ENCODE data around the gene RABGAP1. TPM values are rescaled to one million over a fixed set of nuclear protein-coding genes. Genes with fewer than 3 reads are reported as not detected.

The RABGAP1 gene
- total and polyA plus RNA-seq, 10 of the 15 experiments (the other 5 are each of a cell fraction or from before 2014, with no cell fraction given): 2.6 to 31.6 (median 12.5) TPM

- TF ChIP-seq ZBTB33 (IDR thresholded peaks at IDR 0.05) (no peak), KLF5 (IDR thresholded peaks at IDR 0.05; ENCODE audit: partially characterized antibody) (no peak), CBX5 (IDR thresholded peaks at IDR 0.05; ENCODE audit: low read depth) (no peak), STAT1 (conservative IDR thresholded peaks at IDR 0.05) (no peak)
- TF ChIP-seq, protein P1, sequence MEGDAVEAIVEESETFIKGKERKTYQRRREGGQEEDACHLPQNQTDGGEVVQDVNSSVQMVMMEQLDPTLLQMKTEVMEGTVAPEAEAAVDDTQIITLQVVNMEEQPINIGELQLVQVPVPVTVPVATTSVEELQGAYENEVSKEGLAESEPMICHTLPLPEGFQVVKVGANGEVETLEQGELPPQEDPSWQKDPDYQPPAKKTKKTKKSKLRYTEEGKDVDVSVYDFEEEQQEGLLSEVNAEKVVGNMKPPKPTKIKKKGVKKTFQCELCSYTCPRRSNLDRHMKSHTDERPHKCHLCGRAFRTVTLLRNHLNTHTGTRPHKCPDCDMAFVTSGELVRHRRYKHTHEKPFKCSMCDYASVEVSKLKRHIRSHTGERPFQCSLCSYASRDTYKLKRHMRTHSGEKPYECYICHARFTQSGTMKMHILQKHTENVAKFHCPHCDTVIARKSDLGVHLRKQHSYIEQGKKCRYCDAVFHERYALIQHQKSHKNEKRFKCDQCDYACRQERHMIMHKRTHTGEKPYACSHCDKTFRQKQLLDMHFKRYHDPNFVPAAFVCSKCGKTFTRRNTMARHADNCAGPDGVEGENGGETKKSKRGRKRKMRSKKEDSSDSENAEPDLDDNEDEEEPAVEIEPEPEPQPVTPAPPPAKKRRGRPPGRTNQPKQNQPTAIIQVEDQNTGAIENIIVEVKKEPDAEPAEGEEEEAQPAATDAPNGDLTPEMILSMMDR (IDR thresholded peaks at IDR 0.05 in 2 of 3, conservative IDR thresholded peaks at IDR 0.05 in 1 of 3; ENCODE audit: control insufficient read depth in 2 of 3, extremely low read depth in 1 of 3, insufficient read depth in 1 of 3, low read depth in 3 of 3, low read length in 3 of 3): peak in 1 of 3 experiments; percentile 6; a peak in 1 of 6 replicates
- no peaks in the 10 kb centered on the region for H3K9me3 ChIP-seq (replicated peaks; ENCODE audit: control insufficient read depth, insufficient read depth, low read length)
- POLR2A ChIA-PET: interaction anchor here (0.7 kb wide), 1 partner anchor 263 kb away, joined by 5 read pairs; no protein-coding TSS in a partner anchor
- in situ Hi-C loops (cut with MboI): no loop called here
- CTCF ChIA-PET: interaction anchor here (1.1 to 1.3 kb wide), 4 partner anchors 57 to 235 kb away, joined by 3 to 6 read pairs (median 4); partner anchors contain the start of genes ZBTB26 and ZBTB6
- ATAC-seq (no peak), FAIRE-seq (no peak), DNase-seq (ENCODE audit: low read depth, low spot score) (no peak)
- H3K27me3 ChIP-seq (replicated peaks in 1 of 2; ENCODE audit: control insufficient read depth in 2 of 2, insufficient read depth in 2 of 2, low read length in 1 of 2): no peaks in the 10 kb centered on the region
- no peaks in the 10 kb centered on the region for H3K79me2 ChIP-seq (ENCODE audit: control insufficient read depth, insufficient read depth, low read length)
- 66% methylated on average over 8 of the region's 8 CpGs for WGBS (ENCODE audit: insufficient coverage, insufficient replicate concordance, low lambda C conversion rate, missing lambda C conversion rate)
- SMC1A ChIA-PET (ENCODE audit: uncharacterized antibody, unreplicated experiment): interaction anchor here (1.0 to 1.3 kb wide), 4 partner anchors 15 to 106 kb away, joined by 3 to 5 read pairs (median 4); partner anchors contain the start of gene RABGAP1
- H4K20me1 ChIP-seq (ENCODE audit: control insufficient read depth, insufficient read depth): no peaks in the 10 kb centered on the region
- H3K4me2 ChIP-seq (ENCODE audit: control insufficient read depth, insufficient read depth): no peak overlapping the region
- no peak overlapping the region for H2AFZ ChIP-seq (ENCODE audit: control insufficient read depth, low read depth, low read length)
- no peak overlapping the region for H3K4me3 ChIP-seq
- intact Hi-C loops (cut with micrococcal nuclease; ENCODE audit: unreplicated experiment): no loop called here
- RAD21 ChIA-PET (ENCODE audit: unreplicated experiment): interaction anchor here (1.2 to 3.0 kb wide), 2 partner anchors 76 to 86 kb away, joined by 5 to 10 read pairs; partner anchors contain the start of gene ZBTB6
- no TSS peak for BruUV-seq (replicated peaks)
- no peaks in the 10 kb centered on the region for H3K4me1 ChIP-seq (ENCODE audit: control insufficient read depth, insufficient read depth, low read length)
- H3K27ac ChIP-seq (ENCODE audit: control insufficient read depth, insufficient read depth): no peak overlapping the region
- peaks cover 3 to 17% of the 10 kb centered on the region in 2 experiments for H3K36me3 ChIP-seq (ENCODE audit: control insufficient read depth in 2 of 2, insufficient read depth in 2 of 2, low read length in 1 of 2)
- H3K9ac ChIP-seq (ENCODE audit: control insufficient read depth, insufficient read depth, low read length): no peak overlapping the region
These were observed 48.3 kb downstream of the RABGAP1 start for GRCh38 chr9:122988920-122989621.
